ENCODE data around the gene RAG2. TPM values are rescaled to one million over a fixed set of nuclear protein-coding genes. Genes with fewer than 3 reads are reported as not detected.

The RAG2 gene
- total RNA-seq, 3 donors from 2014 or later, result not detected

GRCh38 chr11:36628141-36628540 lies 30.1 kb upstream of the RAG2 start:
- Histone ChIP-seq H3K4me3 (no peak overlapping the region), H3K9me3 (no peaks in the 10 kb centered on the region), H3K4me1 (no peaks in the 10 kb centered on the region), H3K27ac (no peak overlapping the region), H3K27me3 (no peaks in the 10 kb centered on the region), H3K36me3 (no peaks in the 10 kb centered on the region)
- DNase-seq (ENCODE audit: low spot score in 2 of 2), result no peak
- TF ChIP-seq, protein P1, sequence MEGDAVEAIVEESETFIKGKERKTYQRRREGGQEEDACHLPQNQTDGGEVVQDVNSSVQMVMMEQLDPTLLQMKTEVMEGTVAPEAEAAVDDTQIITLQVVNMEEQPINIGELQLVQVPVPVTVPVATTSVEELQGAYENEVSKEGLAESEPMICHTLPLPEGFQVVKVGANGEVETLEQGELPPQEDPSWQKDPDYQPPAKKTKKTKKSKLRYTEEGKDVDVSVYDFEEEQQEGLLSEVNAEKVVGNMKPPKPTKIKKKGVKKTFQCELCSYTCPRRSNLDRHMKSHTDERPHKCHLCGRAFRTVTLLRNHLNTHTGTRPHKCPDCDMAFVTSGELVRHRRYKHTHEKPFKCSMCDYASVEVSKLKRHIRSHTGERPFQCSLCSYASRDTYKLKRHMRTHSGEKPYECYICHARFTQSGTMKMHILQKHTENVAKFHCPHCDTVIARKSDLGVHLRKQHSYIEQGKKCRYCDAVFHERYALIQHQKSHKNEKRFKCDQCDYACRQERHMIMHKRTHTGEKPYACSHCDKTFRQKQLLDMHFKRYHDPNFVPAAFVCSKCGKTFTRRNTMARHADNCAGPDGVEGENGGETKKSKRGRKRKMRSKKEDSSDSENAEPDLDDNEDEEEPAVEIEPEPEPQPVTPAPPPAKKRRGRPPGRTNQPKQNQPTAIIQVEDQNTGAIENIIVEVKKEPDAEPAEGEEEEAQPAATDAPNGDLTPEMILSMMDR (IDR thresholded peaks at IDR 0.05), result no peak
- TF ChIP-seq POLR2A (IDR thresholded peaks at IDR 0.05) (no peak), POLR2AphosphoS5 (IDR thresholded peaks at IDR 0.05) (no peak)
- intact Hi-C loops (cut with DNase I; ENCODE audit: low total_unique reads), result no loop called here

- DNase-seq (ENCODE audit: low spot score in 2 of 2), result no peak
- H3K27ac ChIP-seq, result no peak overlapping the region
- no peaks in the 10 kb centered on the region for H3K9me3 ChIP-seq
- no peaks in the 10 kb centered on the region for H3K36me3 ChIP-seq
- no peaks in the 10 kb centered on the region for H3K4me1 ChIP-seq
- no peaks in the 10 kb centered on the region for H3K27me3 ChIP-seq
- H3K4me3 ChIP-seq, result no peak overlapping the region
- intact Hi-C loops (cut with DNase I; ENCODE audit: low total_unique reads), result no loop called here
- no peak for TF ChIP-seq POLR2A (IDR thresholded peaks at IDR 0.05)
- TF ChIP-seq, protein P1 (IDR thresholded peaks at IDR 0.05), result no peak
- TF ChIP-seq POLR2AphosphoS5 (IDR thresholded peaks at IDR 0.05), result no peak
These were observed 29.4 kb upstream of the RAG2 start for GRCh38 chr11:36627471-36627870.

DNA sequence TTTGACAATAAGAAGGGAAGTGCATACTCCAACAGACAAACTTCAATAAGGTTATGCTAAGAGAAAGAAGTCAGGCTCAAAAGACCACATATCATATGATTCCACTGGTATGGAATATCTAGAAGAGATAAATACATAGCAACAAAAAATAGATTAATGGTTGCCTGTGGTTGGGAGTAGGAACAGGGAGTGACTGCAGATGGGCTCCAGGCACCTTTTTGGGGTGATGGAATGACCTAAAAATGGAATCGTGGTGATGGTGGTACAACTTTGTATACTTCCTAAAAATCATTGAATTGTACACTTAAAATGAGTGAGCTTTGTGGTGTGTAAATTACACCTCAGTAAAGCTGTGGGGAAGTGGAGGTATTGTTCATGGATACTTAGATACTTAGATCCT lies 29.0 kb upstream of the RAG2 start:
- intact Hi-C loops (cut with DNase I; ENCODE audit: low total_unique reads), result no loop called here
- no peak for DNase-seq (ENCODE audit: low spot score in 2 of 2)
- Histone ChIP-seq H3K4me1 (no peaks in the 10 kb centered on the region), H3K27me3 (no peaks in the 10 kb centered on the region), H3K27ac (no peak overlapping the region), H3K36me3 (no peaks in the 10 kb centered on the region), H3K9me3 (no peaks in the 10 kb centered on the region), H3K4me3 (no peak overlapping the region)
- no peak for TF ChIP-seq POLR2A (IDR thresholded peaks at IDR 0.05)
- TF ChIP-seq, protein P1 (IDR thresholded peaks at IDR 0.05), result no peak
- TF ChIP-seq POLR2AphosphoS5 (IDR thresholded peaks at IDR 0.05), result no peak

DNA sequence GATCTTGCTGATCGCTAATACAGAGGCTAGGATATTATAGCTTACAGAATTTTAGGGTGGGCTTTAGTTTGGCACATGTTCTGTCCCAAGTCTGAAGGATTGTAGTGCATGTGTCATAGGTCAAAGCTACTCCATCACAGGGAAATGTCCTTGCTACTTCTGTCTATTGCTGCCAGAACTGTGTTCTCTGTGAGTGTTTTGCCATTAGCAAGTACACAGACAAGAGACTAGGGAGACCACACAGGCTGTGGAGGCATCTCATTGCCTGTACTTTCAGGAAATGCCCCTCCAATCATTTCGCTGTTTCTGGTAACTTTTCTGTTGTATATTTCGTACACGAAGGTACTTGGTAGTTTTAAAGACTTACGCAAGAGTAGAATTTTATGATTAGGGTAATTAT lies 25.5 kb upstream of the RAG2 start:
- intact Hi-C loops (cut with DNase I; ENCODE audit: low total_unique reads), result no loop called here

GRCh38 chr11:36622431-36623136 lies 24.5 kb upstream of the RAG2 start:
- intact Hi-C loops (cut with DNase I; ENCODE audit: low total_unique reads), result no loop called here
- no peak overlapping the region for H3K27ac ChIP-seq

More for the DNA sequence above, 25.5 kb upstream of the RAG2 start:
- Histone ChIP-seq H3K4me3 (no peak overlapping the region), H3K4me1 (no peaks in the 10 kb centered on the region), H3K27me3 (no peaks in the 10 kb centered on the region), H3K27ac (no peak overlapping the region), H3K9me3 (no peaks in the 10 kb centered on the region), H3K36me3 (no peaks in the 10 kb centered on the region)
- TF ChIP-seq POLR2AphosphoS5 (IDR thresholded peaks at IDR 0.05), result no peak
- no peak for TF ChIP-seq POLR2A (IDR thresholded peaks at IDR 0.05)
- TF ChIP-seq, protein P1 (IDR thresholded peaks at IDR 0.05), result no peak
- no peak for DNase-seq (ENCODE audit: low spot score in 2 of 2)

More at GRCh38 chr11:36622431-36623136, 24.5 kb upstream of the RAG2 start:
- no peak for TF ChIP-seq POLR2AphosphoS5 (IDR thresholded peaks at IDR 0.05)
- TF ChIP-seq, protein P1 (IDR thresholded peaks at IDR 0.05), result no peak
- TF ChIP-seq POLR2A (IDR thresholded peaks at IDR 0.05), result no peak
- DNase-seq (ENCODE audit: low spot score in 2 of 2), result no peak
- Histone ChIP-seq H3K4me3 (no peak overlapping the region), H3K4me1 (no peaks in the 10 kb centered on the region), H3K9me3 (no peaks in the 10 kb centered on the region), H3K36me3 (no peaks in the 10 kb centered on the region), H3K27me3 (no peaks in the 10 kb centered on the region)

Measured in breast epithelium (tissue), 4 donors.